ENCODE results near the gene SIGLEC11.

- TF ChIP-seq POLR2A (IDR thresholded peaks at IDR 0.05) = no peak
- TF ChIP-seq CTCF (IDR thresholded peaks at IDR 0.05) = peak in 3 of 4 experiments; percentile 71 to 82 (median 76)
Measured at GRCh38 chr19:49983645-49984229, 22.8 kb upstream of the SIGLEC11 start.
